MM.1S (cell line): ENCODE measurements around the gene DCLK2.

Experiments
- DNase-seq: peaks from one replicate; pipeline ENCODE4 v3.0.0-alpha.2; 2015
- H2AFZ ChIP-seq: fragments of 300-600 bp; sonication (generic); 2 replicates; pipeline ENCODE4 v1.6.0; 2016; ENCODE audit warnings: antibody characterized with exemption, low read length
- H3F3A ChIP-seq: fragments of 300-600 bp; sonication (generic); 2 replicates; pipeline ENCODE4 v1.6.1; 2016; ENCODE audit warnings: mild to moderate bottlenecking, antibody characterized with exemption, low read length, moderate library complexity, mixed read lengths; ENCODE audit not compliant: insufficient read depth
- H3K27ac ChIP-seq: fragments of 300-600 bp; sonication (generic); 2 replicates; pipeline ENCODE4 v1.5.1; 2016; ENCODE audit warnings: mild to moderate bottlenecking, low read length
- H3K27me3 ChIP-seq: fragments of 300-600 bp; sonication (generic); replicated peaks from 2 replicates; pipeline ENCODE4 v1.6.0; 2016; ENCODE audit warnings: low read length; ENCODE audit not compliant: insufficient read depth
- H3K36me3 ChIP-seq: fragments of 300-600 bp; sonication (generic); replicated peaks from 2 replicates; pipeline ENCODE4 v1.6.1; 2016; ENCODE audit warnings: mild to moderate bottlenecking, low read length, mixed read lengths; ENCODE audit not compliant: insufficient read depth
- H3K4me1 ChIP-seq: fragments of 300-600 bp; sonication (generic); 2 replicates; pipeline ENCODE4 v1.6.1; 2016; ENCODE audit warnings: low read length, mixed read lengths
- H3K4me2 ChIP-seq: fragments of 300-600 bp; sonication (generic); 2 replicates; pipeline ENCODE4 v1.6.0; 2016; ENCODE audit warnings: low read depth, low read length
- H3K4me3 ChIP-seq: fragments of 300-600 bp; sonication (generic); 2 replicates; pipeline ENCODE4 v1.5.1; 2016; ENCODE audit warnings: low read length, mixed read lengths
- H3K79me2 ChIP-seq: fragments of 300-600 bp; sonication (generic); 2 replicates; pipeline ENCODE4 v1.6.1; 2016; ENCODE audit warnings: mixed run types, low read length, mixed read lengths
- H3K9ac ChIP-seq: fragments of 300-600 bp; sonication (generic); 2 replicates; pipeline ENCODE4 v1.6.1; 2016; ENCODE audit warnings: low read length, mixed read lengths
- H3K9me2 ChIP-seq: fragments of 300-600 bp; sonication (generic); replicated peaks from 2 replicates; pipeline ENCODE4 v1.6.1; 2016; ENCODE audit warnings: mild to moderate bottlenecking, low read length, mixed read lengths; ENCODE audit not compliant: insufficient read depth
- H3K9me3 ChIP-seq: fragments of 300-600 bp; sonication (generic); replicated peaks from 2 replicates; pipeline ENCODE4 v1.6.1; 2016; ENCODE audit warnings: mild to moderate bottlenecking, low read length, mixed read lengths; ENCODE audit not compliant: insufficient read depth
- H4K20me1 ChIP-seq: fragments of 300-600 bp; sonication (generic); 2 replicates; pipeline ENCODE4 v1.6.1; 2016; ENCODE audit warnings: mild to moderate bottlenecking, low read length, moderate library complexity, mixed read lengths; ENCODE audit not compliant: insufficient read depth
- CTCF ChIP-seq: fragments of 300-600 bp; sonication (generic); IDR thresholded peaks from 2 replicates; pipeline ENCODE4 v1.5.1; 2016; ENCODE audit warnings: antibody characterized with exemption, low read length, mixed read lengths
- EZH2 ChIP-seq: fragments of 300-600 bp; sonication (generic); optimal IDR thresholded peaks from 2 replicates; pipeline ENCODE3; 2017; ENCODE audit warnings: low read depth, mild to moderate bottlenecking, antibody characterized with exemption, low read length, mixed read lengths
- EZH2phosphoT487 ChIP-seq: fragments of 300-600 bp; sonication (generic); IDR thresholded peaks from 2 replicates; pipeline ENCODE4 v1.6.1; 2018; ENCODE audit warnings: antibody characterized with exemption, low read length

The DCLK2 gene

GRCh38 chr4:150218447-150218846, 140.2 kb downstream of the DCLK2 start:
- Histone ChIP-seq H2AFZ (no peak overlapping the region), H3K79me2 (no peaks in the 10 kb centered on the region), H3K27ac (no peak overlapping the region), H3K9me2 (no peaks in the 10 kb centered on the region), H4K20me1 (no peaks in the 10 kb centered on the region), H3K27me3 (no peaks in the 10 kb centered on the region), H3F3A (0 out of 2 replicates have a peak, but pooled peaks cover under 1% of the 10 kb centered on the region), H3K4me2 (no peak overlapping the region), H3K9me3 (no peaks in the 10 kb centered on the region), H3K9ac (no peak overlapping the region), H3K4me3 (no peak overlapping the region), H3K36me3 (no peaks in the 10 kb centered on the region), H3K4me1 (peaks cover 5% of the 10 kb centered on the region)
- no peak for DNase-seq
- TF ChIP-seq EZH2phosphoT487 = no peak
- TF ChIP-seq EZH2 = no peak
- TF ChIP-seq CTCF = no peak

GRCh38 chr4:150219841-150220240, 141.6 kb downstream of the DCLK2 start:
- no peak for DNase-seq
- no peaks in the 10 kb centered on the region for H3K79me2 ChIP-seq
- no peaks in the 10 kb centered on the region for H3K27me3 ChIP-seq
- no peak overlapping the region for H3K9ac ChIP-seq
- no peak overlapping the region for H3K27ac ChIP-seq
- H3K4me3 ChIP-seq = no peak overlapping the region
- no peaks in the 10 kb centered on the region for H3F3A ChIP-seq
- no peaks in the 10 kb centered on the region for H3K36me3 ChIP-seq
- no peak overlapping the region for H2AFZ ChIP-seq
- no peak overlapping the region for H3K4me2 ChIP-seq
- no peaks in the 10 kb centered on the region for H3K9me3 ChIP-seq
- no peaks in the 10 kb centered on the region for H3K9me2 ChIP-seq
- no peaks in the 10 kb centered on the region for H3K4me1 ChIP-seq
- TF ChIP-seq EZH2phosphoT487 (no peak), EZH2 (no peak), CTCF (no peak)
- no peaks in the 10 kb centered on the region for H4K20me1 ChIP-seq

- Histone ChIP-seq H4K20me1 (no peaks in the 10 kb centered on the region), H3K27ac (no peak overlapping the region), H3K4me3 (no peak overlapping the region), H3K4me2 (no peak overlapping the region), H3F3A (no peaks in the 10 kb centered on the region), H3K9me2 (no peaks in the 10 kb centered on the region), H3K9me3 (no peaks in the 10 kb centered on the region), H3K27me3 (no peaks in the 10 kb centered on the region), H3K9ac (no peak overlapping the region), H3K4me1 (no peaks in the 10 kb centered on the region), H2AFZ (no peak overlapping the region), H3K36me3 (no peaks in the 10 kb centered on the region), H3K79me2 (no peaks in the 10 kb centered on the region)
- no peak for TF ChIP-seq EZH2
- no peak for TF ChIP-seq CTCF
- no peak for TF ChIP-seq EZH2phosphoT487
- DNase-seq = no peak
These were observed 146.8 kb downstream of the DCLK2 start for GRCh38 chr4:150224896-150225591.
